ELF-1 (cell line): ENCODE results near the gene QPCT.
A peak's percentile ranks its signal among the peaks of the same experiment; 100 is the strongest.
"Not testable (repeated sequence)": the region's sequence is repeated elsewhere in the genome, so short reads cannot be mapped to it uniquely, and the experiment has no call there.

Experiments
- DNase-seq: peaks from one replicate; pipeline ENCODE4 v3.0.0-alpha.2; 2016; ENCODE audit warnings: low read depth, low spot score

QPCT gene

GRCh38 chr2:37389989-37390765 is 45.7 kb downstream of the QPCT start:
- peak; percentile 70 for DNase-seq

- DNase-seq: no peak
Measured at GRCh38 chr2:37390777-37391176, 46.3 kb downstream of the QPCT start.

GRCh38 chr2:37391711-37392110 is 47.3 kb downstream of the QPCT start:
- DNase-seq: no peak

- DNase-seq: no peak
Measured at GRCh38 chr2:37392428-37392827, 48.0 kb downstream of the QPCT start.

GRCh38 chr2:37394263-37394662 is 49.8 kb downstream of the QPCT start:
- DNase-seq: no peak

GRCh38 chr2:37394796-37395555 is 50.5 kb downstream of the QPCT start:
- no peak for DNase-seq

- no peak for DNase-seq
Measured at GRCh38 chr2:37396890-37397565, 52.6 kb downstream of the QPCT start.

GRCh38 chr2:37398990-37399389 is 54.6 kb downstream of the QPCT start:
- DNase-seq: no peak

GRCh38 chr2:37400041-37400440 is 55.6 kb downstream of the QPCT start:
- DNase-seq: no peak

GRCh38 chr2:37402636-37403035 is 58.2 kb downstream of the QPCT start:
- no peak for DNase-seq

- DNase-seq: no peak
Measured at GRCh38 chr2:37405781-37406180, 61.4 kb downstream of the QPCT start.

- DNase-seq: no peak
Measured at GRCh38 chr2:37412231-37412630, 67.8 kb downstream of the QPCT start.

- DNase-seq: not testable (repeated sequence)
Measured at GRCh38 chr2:37413911-37414469, 69.6 kb downstream of the QPCT start.

- peak; percentile 38 for DNase-seq
Measured at GRCh38 chr2:37414470-37414949, 70.1 kb downstream of the QPCT start.

GRCh38 chr2:37415128-37415820 is 70.8 kb downstream of the QPCT start:
- DNase-seq: peak; percentile 78

GRCh38 chr2:37417321-37417720 is 72.9 kb downstream of the QPCT start:
- no peak for DNase-seq

GRCh38 chr2:37418956-37419355 is 74.5 kb downstream of the QPCT start:
- no peak for DNase-seq

- no peak for DNase-seq
Measured at GRCh38 chr2:37421686-37422085, 77.3 kb downstream of the QPCT start.

- no peak for DNase-seq
Measured at GRCh38 chr2:37422816-37423215, 78.4 kb downstream of the QPCT start.
